Left cardiac atrium (tissue), 4 donors: ENCODE results near the gene VAT1L. TPM values are rescaled to one million over a fixed set of nuclear protein-coding genes. Genes with fewer than 3 reads are reported as not detected.
"Not testable (repeated sequence)": the region's sequence is repeated elsewhere in the genome, so short reads cannot be mapped to it uniquely, and the experiment has no call there.

Experiments
- ATAC-seq, 2 donors: fragments of 200-7000 bp; cut with Tn5 transposase; one replicate each; pipeline ENCODE4 v1.9.1; 2020; ENCODE audit warnings: mild to moderate bottlenecking in 2 of 2, moderate library complexity in 2 of 2
- DNase-seq: peaks from one replicate; pipeline ENCODE4 v3.0.0-alpha.2; 2020
- intact Hi-C, 2 donors: fragments of 100-400 bp; cut with DNase I; formaldehyde crosslinking; loops; one replicate each; pipeline versions ENCODE4 v1.14.1 to v1.15.1; 2022 to 2023
- total RNA-seq, 2 donors: library from RNA; stranded (reverse); fragmentation: NEBNext Ultra II Directional; extraction: Animal tissue kit (Norgen Biotek cat#: 25700); gene quantifications; one replicate each; pipeline ENCODE4 v1.2.1, GENCODE V29; 2021
- donor health status: DM: no; HTN: yes; CAD: no.
- donor health status: DM: no; HTN: yes; CAD: no; lungs with severe emphysema.
- donor health status: DM: yes; HTN: yes; CAD: no.
- donor health status: Dilated cardiomyopathy.

Gene VAT1L
- total RNA-seq, 2 donors from 2014 or later: 7.7 to 14.3 TPM

DNA sequence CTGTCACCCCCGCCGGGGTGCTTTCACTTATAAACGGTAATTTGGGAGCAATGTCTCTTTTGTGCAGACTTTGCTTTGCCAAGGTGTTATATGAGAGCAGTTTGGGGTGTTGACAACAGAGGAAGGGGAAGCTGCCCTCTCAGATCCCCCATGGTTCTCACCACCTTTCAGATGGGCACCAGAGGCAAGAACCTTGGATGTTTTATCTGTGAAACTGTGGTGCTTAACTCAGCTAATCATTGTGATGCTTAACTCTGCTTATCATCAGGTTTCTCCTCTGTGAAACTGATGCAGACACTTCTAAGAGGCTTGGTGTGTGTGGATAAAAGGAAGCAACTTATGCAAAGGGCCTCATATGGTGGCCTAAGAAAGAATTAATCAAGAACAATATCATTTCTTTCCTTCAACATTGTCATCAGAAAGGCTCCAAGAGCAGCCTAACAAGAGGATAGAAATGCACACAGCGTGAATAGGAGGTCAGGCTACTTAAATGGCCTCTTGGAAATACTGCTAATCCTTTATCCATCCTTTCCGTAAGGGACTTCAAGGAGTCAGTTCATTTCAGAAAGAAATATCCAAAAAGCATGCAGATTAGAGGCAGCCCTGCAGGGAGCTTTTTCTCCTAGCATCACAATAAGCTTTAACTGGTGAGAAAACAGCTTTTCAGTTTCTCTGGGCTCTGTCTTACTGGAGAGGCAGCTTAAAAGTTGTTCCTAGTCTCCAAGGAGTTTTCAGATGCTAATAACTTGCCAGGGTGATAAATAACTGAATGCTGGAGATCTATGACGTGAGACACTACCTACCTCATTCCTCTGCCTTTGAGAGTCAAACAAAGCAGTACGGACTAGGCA lies 178.9 kb downstream of the VAT1L start:
- DNase-seq (no peak), ATAC-seq (no peak)
- intact Hi-C loops: no loop called here

DNA sequence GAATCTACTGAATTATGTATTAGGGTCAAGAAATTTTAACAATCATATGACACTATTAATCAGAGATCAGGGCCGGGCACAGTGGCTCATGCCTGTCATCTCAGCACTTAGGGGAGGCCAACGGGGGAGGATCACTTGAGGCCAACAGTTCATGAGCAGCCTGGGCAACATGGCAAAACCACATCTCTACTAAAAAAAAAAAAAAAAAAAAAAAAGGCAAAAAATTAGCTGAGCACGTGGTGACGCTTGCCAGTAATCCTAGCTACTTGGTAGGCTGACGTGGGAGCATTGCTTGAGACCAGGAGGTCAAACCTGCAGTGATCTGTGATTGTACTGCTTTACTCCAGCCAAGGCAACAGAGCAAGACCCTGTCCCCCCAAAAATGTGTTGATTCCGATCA lies 181.5 kb downstream of the VAT1L start:
- intact Hi-C loops: loop anchor here in 1 of 2 donors (5.0 kb wide), 2 partner anchors 178 to 293 kb away; no protein-coding TSS in a partner anchor
- DNase-seq (no peak), ATAC-seq (no peak)

DNA sequence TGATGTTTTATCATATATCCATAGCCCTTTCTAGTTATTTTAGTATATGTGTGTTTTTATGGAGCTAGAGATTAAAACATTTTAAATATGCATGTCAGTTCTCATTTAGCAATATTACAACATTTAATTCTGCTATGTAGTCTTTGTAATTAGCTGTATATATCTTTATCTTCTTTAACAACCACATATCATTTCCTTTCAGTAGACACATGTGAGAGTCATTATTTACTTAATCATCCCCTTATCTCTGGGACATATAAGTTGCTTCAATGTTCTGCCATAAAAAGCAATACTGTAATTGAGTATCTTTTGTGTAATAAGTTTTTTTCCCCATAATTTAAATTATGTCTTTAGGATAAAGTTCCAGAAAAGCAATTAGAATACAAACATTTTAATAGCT lies 182.0 kb downstream of the VAT1L start:
- ATAC-seq: no peak
- intact Hi-C loops: loop anchor here in 1 of 2 donors (5.0 kb wide), 2 partner anchors 178 to 293 kb away; no protein-coding TSS in a partner anchor
- DNase-seq: no peak

- ATAC-seq: peak; percentile 84 to 91
- DNase-seq: peak; percentile 86
- intact Hi-C loops: loop anchor here (1.0 to 5.0 kb wide), 3 partner anchors 179 to 296 kb away; no protein-coding TSS in a partner anchor
Measured at GRCh38 chr16:77971306-77972061, 183.1 kb downstream of the VAT1L start.

DNA sequence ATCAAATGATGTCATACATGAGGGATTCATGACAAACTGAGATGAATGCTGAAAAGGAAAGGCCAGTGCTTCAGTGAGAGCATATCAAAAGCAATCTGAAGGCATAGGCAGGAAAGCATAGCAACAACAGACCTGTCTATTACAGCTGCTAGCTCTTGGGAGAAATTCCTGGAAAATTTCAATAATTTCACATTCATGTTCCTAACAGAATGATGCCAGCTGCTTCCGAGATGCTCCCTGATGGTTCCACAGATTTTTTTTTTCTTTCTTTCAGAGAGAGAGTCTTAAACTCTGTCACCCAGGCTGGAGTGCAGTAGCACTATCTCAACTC lies 183.7 kb downstream of the VAT1L start:
- no peak for DNase-seq
- no peak for ATAC-seq
- intact Hi-C loops: loop anchor here in 1 of 2 donors (5.0 kb wide), 2 partner anchors 180 to 295 kb away; no protein-coding TSS in a partner anchor

- ATAC-seq (no peak), DNase-seq (no peak)
- intact Hi-C loops: loop anchor here in 1 of 2 donors (5.0 kb wide), 2 partner anchors 183 to 298 kb away; no protein-coding TSS in a partner anchor
Measured at GRCh38 chr16:77974883-77975282, 186.5 kb downstream of the VAT1L start.

- intact Hi-C loops: no loop called here
- DNase-seq: no peak
- ATAC-seq: no peak
Measured at GRCh38 chr16:77975942-77976341, 187.6 kb downstream of the VAT1L start.

- intact Hi-C loops: no loop called here
- ATAC-seq (no peak), DNase-seq (no peak)
Measured at GRCh38 chr16:77977339-77977738, 189.0 kb downstream of the VAT1L start.

DNA sequence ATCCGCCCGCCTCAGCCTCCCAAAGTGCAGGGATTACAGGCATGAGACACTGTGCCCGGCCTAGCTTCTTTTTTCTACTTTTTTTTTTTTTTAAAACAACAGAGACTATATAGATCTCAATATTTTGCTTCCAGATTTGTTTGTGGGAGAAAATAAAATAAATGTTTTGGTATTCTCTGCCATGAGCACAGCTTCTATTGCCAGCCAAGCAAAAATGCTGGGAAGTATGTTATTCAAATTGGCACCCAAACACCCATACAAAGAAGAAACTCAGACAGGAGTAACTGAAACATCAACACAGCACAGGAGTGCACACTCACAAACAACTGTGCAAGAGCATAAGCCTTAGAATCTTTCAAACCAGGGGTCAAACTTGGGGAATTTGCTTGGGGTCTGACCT lies 196.7 kb downstream of the VAT1L start:
- intact Hi-C loops: no loop called here
- no peak for DNase-seq
- no peak for ATAC-seq

GRCh38 chr16:77986011-77986740 lies 197.8 kb downstream of the VAT1L start:
- no peak for ATAC-seq
- intact Hi-C loops: no loop called here
- DNase-seq: no peak

GRCh38 chr16:77987810-77988209 lies 199.4 kb downstream of the VAT1L start:
- intact Hi-C loops: no loop called here
- DNase-seq (no peak), ATAC-seq (peak in 1 of 2 donors; percentile 25)

GRCh38 chr16:77989846-77990245 lies 201.5 kb downstream of the VAT1L start:
- ATAC-seq (no peak), DNase-seq (no peak)
- intact Hi-C loops: no loop called here

- ATAC-seq: no peak
- intact Hi-C loops: no loop called here
- no peak for DNase-seq
Measured at GRCh38 chr16:77991701-77992100, 203.3 kb downstream of the VAT1L start.

DNA sequence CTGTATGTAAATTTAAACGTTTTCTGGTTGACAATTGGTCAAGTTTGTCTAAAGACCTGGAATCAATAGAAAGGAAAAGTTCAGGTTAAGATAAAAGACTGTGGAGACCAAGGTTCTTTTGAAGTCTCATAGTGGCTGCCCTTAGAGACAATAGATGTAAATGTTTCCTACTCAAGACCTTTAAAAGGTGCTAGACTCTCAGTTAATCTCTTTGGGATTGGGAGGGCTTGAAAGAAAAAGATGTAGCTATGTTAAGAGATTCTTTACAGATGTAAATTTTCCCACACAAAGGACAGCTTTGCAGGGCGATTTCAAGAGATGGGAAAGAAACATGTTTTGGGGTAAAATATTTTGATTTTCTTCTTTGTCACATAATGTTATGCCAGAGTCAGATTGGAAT lies 204.0 kb downstream of the VAT1L start:
- ATAC-seq, DNase-seq, intact Hi-C loops: not testable (repeated sequence)

DNA sequence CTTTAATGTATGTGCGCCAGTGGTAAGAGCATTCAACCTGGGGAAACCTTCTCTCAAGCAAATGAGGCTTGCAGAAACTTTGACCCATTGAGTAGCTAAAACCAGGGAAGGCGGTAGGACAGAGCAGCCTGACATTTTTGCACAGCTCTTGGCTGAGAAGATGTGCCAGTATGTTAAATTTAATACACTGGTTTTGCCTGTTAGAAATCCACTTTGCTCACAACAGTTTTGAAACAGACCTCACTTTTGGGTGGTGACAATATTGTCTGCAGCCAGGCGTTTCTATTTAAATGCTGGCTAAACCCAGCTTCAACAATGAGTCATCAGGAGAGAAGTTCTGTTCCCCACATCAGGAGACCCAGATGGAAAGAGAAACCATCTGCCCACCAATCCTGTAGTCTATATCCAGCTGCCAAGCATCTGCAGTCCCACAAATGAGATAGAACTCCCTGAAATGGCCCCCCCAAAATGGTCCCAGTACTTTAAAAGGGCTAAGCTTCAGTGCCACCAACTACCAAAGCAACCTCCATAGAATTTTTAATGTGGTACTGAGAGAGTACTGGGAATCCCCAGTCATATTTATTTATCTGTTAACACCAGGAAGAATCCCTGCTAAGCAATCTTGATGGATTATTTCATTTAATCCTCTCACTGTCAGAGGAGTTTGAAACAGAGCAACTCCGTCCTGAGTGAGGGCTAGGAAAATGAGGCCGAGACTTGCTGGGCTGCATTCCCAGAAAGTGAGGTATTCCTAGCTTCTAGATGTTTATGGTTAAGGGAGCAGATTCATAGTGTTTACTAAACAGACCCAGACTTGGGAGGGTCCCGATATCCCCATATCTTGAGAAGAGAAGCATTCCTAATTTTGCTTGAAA lies 205.0 kb downstream of the VAT1L start:
- intact Hi-C loops: no loop called here
- DNase-seq (no peak), ATAC-seq (peak; percentile 63 to 85)

GRCh38 chr16:77995843-77996455 lies 207.6 kb downstream of the VAT1L start:
- ATAC-seq (no peak), DNase-seq (no peak)
- intact Hi-C loops: no loop called here

GRCh38 chr16:77998350-77999023 lies 210.1 kb downstream of the VAT1L start:
- ATAC-seq (no peak), DNase-seq (no peak)
- intact Hi-C loops: no loop called here
